GM12878 (cell line): ENCODE measurements around the gene MEG3. TPM values are rescaled to one million over a fixed set of nuclear protein-coding genes. Genes with fewer than 3 reads are reported as not detected.

ENCODE experiments used
- ATAC-seq: fragments of 200-7000 bp; cut with Tn5 transposase; 3 replicates; pipeline ENCODE4 v1.9.1; 2020; ENCODE audit warnings: mild to moderate bottlenecking, moderate library complexity
- BruUV-seq: library from RNA; stranded (reverse); fragments of 400-500 nt; replicated peaks from 2 replicates; lab custom pipeline; 2021; lab: Mats Ljungman, UMichigan
- CTCF ChIA-PET: fragments of 300-600 bp; sonication (Branson Sonifier 250); formaldehyde crosslinking; extraction: SDS; loops from one replicate; lab custom pipeline; 2021; ENCODE audit warnings: inconsistent platforms; lab: Yijun Ruan, JAX
- POLR2A ChIA-PET: fragments of 350-600 bp; formaldehyde crosslinking; extraction: SDS; loops from one replicate; lab custom pipeline; 2021; ENCODE audit warnings: inconsistent platforms; lab: Charles Lee
- RAD21 ChIA-PET: fragments of 300-600 bp; sonication (Branson Sonifier 250); formaldehyde crosslinking; loops from one replicate; lab custom pipeline; 2023; ENCODE audit warnings: antibody characterized with exemption; ENCODE audit not compliant: unreplicated experiment; lab: Charles Lee
- SMC1A ChIA-PET: fragments of 300-600 bp; sonication (Branson Sonifier 250); formaldehyde crosslinking; loops from one replicate; lab custom pipeline; 2023; ENCODE audit not compliant: unreplicated experiment, uncharacterized antibody; lab: Charles Lee
- DNase-seq: peaks from one replicate; pipeline ENCODE4 v3.0.0-alpha.2; 2011; ENCODE audit warnings: low read depth, low spot score
- FAIRE-seq: peaks from 3 replicates; lab custom pipeline; 2011; peaks lifted over from hg19 to GRCh38; lab: Jason Lieb, UNC
- H2AFZ ChIP-seq: 2 replicates; pipeline ENCODE4 v1.6.0; 2011; ENCODE audit warnings: low read depth, low read length, control low read depth; ENCODE audit not compliant: control insufficient read depth
- H3K27ac ChIP-seq: 2 replicates; pipeline ENCODE4 v1.5.1; 2011; ENCODE audit warnings: control low read depth; ENCODE audit not compliant: control insufficient read depth, insufficient read depth
- H3K27me3 ChIP-seq, 2 experiments: replicated peaks in 1 of 2; 2 replicates each; pipeline versions ENCODE4 v1.6.0 to v1.6.1; 2011; ENCODE audit warnings: low read length in 1 of 2; ENCODE audit not compliant: control insufficient read depth in 2 of 2, insufficient read depth in 2 of 2
- H3K36me3 ChIP-seq, 2 experiments: 2 replicates each; pipeline ENCODE4 v1.5.1; 2011; ENCODE audit warnings: low read length in 1 of 2; ENCODE audit not compliant: control insufficient read depth in 2 of 2, insufficient read depth in 2 of 2
- H3K4me1 ChIP-seq: 2 replicates; pipeline ENCODE4 v1.6.1; 2011; ENCODE audit warnings: mild to moderate bottlenecking, low read length, moderate library complexity, mixed read lengths; ENCODE audit not compliant: control insufficient read depth, insufficient read depth
- H3K4me2 ChIP-seq: 2 replicates; pipeline ENCODE4 v1.6.0; 2011; ENCODE audit warnings: control low read depth; ENCODE audit not compliant: control insufficient read depth, insufficient read depth
- H3K4me3 ChIP-seq: fragments of 200-600 bp; sonication (generic); 2 replicates; pipeline ENCODE4 v1.5.1; 2016
- H3K79me2 ChIP-seq: 2 replicates; pipeline ENCODE4 v1.6.0; 2011; ENCODE audit warnings: low read length; ENCODE audit not compliant: control insufficient read depth, insufficient read depth
- H3K9ac ChIP-seq: 2 replicates; pipeline ENCODE4 v1.8.0; 2011; ENCODE audit warnings: low read length, control low read depth, mixed read lengths; ENCODE audit not compliant: control insufficient read depth, insufficient read depth
- H3K9me3 ChIP-seq: replicated peaks from 3 replicates; pipeline ENCODE4 v1.5.1; 2011; ENCODE audit warnings: mild to moderate bottlenecking, low read length; ENCODE audit not compliant: control insufficient read depth, insufficient read depth
- H4K20me1 ChIP-seq: 2 replicates; pipeline ENCODE4 v1.6.0; 2011; ENCODE audit not compliant: control insufficient read depth, insufficient read depth
- ASH2L ChIP-seq: fragments of 300-600, 200-600 bp; sonication (generic); IDR thresholded peaks from 2 replicates; pipeline ENCODE4 v1.6.1; 2017; ENCODE audit warnings: low read depth, mild to moderate bottlenecking, borderline replicate concordance
- BMI1 ChIP-seq: fragments of 450-650 bp; IDR thresholded peaks from 2 replicates; pipeline ENCODE4 v1.6.1; 2016; ENCODE audit warnings: mild to moderate bottlenecking, moderate library complexity, borderline replicate concordance
- BRCA1 ChIP-seq: IDR thresholded peaks from 2 replicates; pipeline ENCODE4 v1.6.1; 2011; ENCODE audit warnings: low read depth, low read length, improper control_type of control experiment
- CHD2 ChIP-seq: IDR thresholded peaks from 2 replicates; pipeline ENCODE4 v1.6.1; 2011; ENCODE audit warnings: low read depth, low read length, improper control_type of control experiment, borderline replicate concordance
- EED ChIP-seq: sonication (generic); IDR thresholded peaks from 2 replicates; pipeline ENCODE4 v1.6.1; 2016; ENCODE audit warnings: antibody characterized with exemption, low read depth
- JUND ChIP-seq: IDR thresholded peaks from 2 replicates; pipeline ENCODE4 v1.6.1; 2012; ENCODE audit warnings: low read depth, mild to moderate bottlenecking, low read length, improper control_type of control experiment, moderate library complexity
- LARP7 ChIP-seq: fragments of 450-650 bp; IDR thresholded peaks from 2 replicates; pipeline ENCODE4 v1.6.1; 2017; ENCODE audit warnings: mild to moderate bottlenecking
- MYC ChIP-seq: IDR thresholded peaks from 2 replicates; pipeline ENCODE4 v1.6.1; 2011; ENCODE audit warnings: mild to moderate bottlenecking, low read length, moderate library complexity, inconsistent platforms; ENCODE audit not compliant: insufficient read depth, insufficient replicate concordance, insufficient read length, severe bottlenecking
- POLR2AphosphoS5 ChIP-seq: IDR thresholded peaks from 2 replicates; pipeline ENCODE4 v1.6.1; 2011; ENCODE audit warnings: mild to moderate bottlenecking, low read length, inconsistent platforms
- RBBP5 ChIP-seq: fragments of 200-600 bp; sonication (generic); conservative IDR thresholded peaks from 2 replicates; pipeline ENCODE4 v1.6.1; 2016
- RELA ChIP-seq: fragments of 450-650 bp; IDR thresholded peaks from 2 replicates; pipeline ENCODE4 v1.8.0; 2014; ENCODE audit warnings: borderline replicate concordance; ENCODE audit not compliant: partially characterized antibody
- SIN3A ChIP-seq: IDR thresholded peaks from 2 replicates; pipeline ENCODE4 v1.6.1; 2012; ENCODE audit warnings: low read depth, low read length, improper control_type of control experiment
- TAF1 ChIP-seq: IDR thresholded peaks from 2 replicates; pipeline ENCODE4 v1.6.1; 2011; ENCODE audit warnings: mild to moderate bottlenecking, low read depth, low read length, borderline replicate concordance
- WGBS: methylation state at CpG from one replicate; pipeline ENCODE4 v1.1.6; 2016; ENCODE audit warnings: low lambda C conversion rate; ENCODE audit not compliant: insufficient replicate concordance, insufficient coverage; ENCODE audit errors: missing lambda C conversion rate; 5-methylcytosine and 5-hydroxymethylcytosine counted together
- in situ Hi-C: fragments of 300-500 bp; cut with MboI; formaldehyde crosslinking; loops from 9 replicates; pipeline ENCODE4 v1.14.3; 2018; ENCODE audit warnings: mixed read lengths
- intact Hi-C: fragments of 100-400 bp; cut with micrococcal nuclease; formaldehyde crosslinking; loops from one replicate; pipeline ENCODE4 v1.14.2; 2022; ENCODE audit not compliant: unreplicated experiment
- polyA plus RNA-seq, 11 experiments: library from polyadenylated mRNA; depleted of rRNA in 4 of 11; unstranded in 6 of 11; stranded (reverse) in 5 of 11; fragments of >200 nt; fragmentation: Nextera tagmentation in 4 of 11; fragmentation: Illumina TruSeq in 1 of 11; extraction: Ambion mirVana in 4 of 11; extraction: Trizol in 1 of 11; gene quantifications; 1 replicate in 1 of 11; 2 replicates in 10 of 11; pipeline versions ENCODE4 v1.2.1 to v1.2.3, GENCODE V29; 2011 to 2016; ENCODE audit warnings: inconsistent platforms in 2 of 11, missing spikeins in 2 of 11, low read depth in 1 of 11
- total RNA-seq, 4 experiments: library from RNA; depleted of rRNA in 3 of 4; stranded (reverse); fragments of >200 nt in 3 of 4; fragmentation: Illumina TruSeq in 1 of 4; extraction: Trizol in 1 of 4; gene quantifications; 2 replicates each; pipeline versions ENCODE4 v1.2.1 to v1.2.3, GENCODE V29; 2013 to 2021
- TF ChIP-seq, protein P1 (sequence below): IDR thresholded peaks from 2 replicates; pipeline ENCODE4 v1.6.1; 2011; ENCODE audit warnings: mild to moderate bottlenecking, low read depth, low read length, moderate library complexity; ENCODE audit not compliant: insufficient replicate concordance
- TF ChIP-seq, protein P2 (sequence below): fragments of 450-650 bp; IDR thresholded peaks from 2 replicates; pipeline ENCODE4 v1.6.1; 2017; ENCODE audit warnings: mild to moderate bottlenecking, low read depth, inconsistent platforms; ENCODE audit not compliant: poor library complexity, severe bottlenecking
- TF ChIP-seq, protein P3 (sequence below): fragments of 450-650 bp; IDR thresholded peaks from 2 replicates; pipeline ENCODE4 v1.6.1; 2017; ENCODE audit warnings: low read depth, mild to moderate bottlenecking, moderate library complexity
- TF ChIP-seq, protein P4 (sequence below): fragments of 450-650 bp; IDR thresholded peaks from 2 replicates; pipeline ENCODE4 v1.6.1; 2016; ENCODE audit warnings: mild to moderate bottlenecking

Gene MEG3
- total and polyA plus RNA-seq, 10 of the 15 experiments (the other 5 are each of a cell fraction or from before 2014, with no cell fraction given): 0.03 to 2.9 (median 0.95) TPM; not detected in 7

DNA sequence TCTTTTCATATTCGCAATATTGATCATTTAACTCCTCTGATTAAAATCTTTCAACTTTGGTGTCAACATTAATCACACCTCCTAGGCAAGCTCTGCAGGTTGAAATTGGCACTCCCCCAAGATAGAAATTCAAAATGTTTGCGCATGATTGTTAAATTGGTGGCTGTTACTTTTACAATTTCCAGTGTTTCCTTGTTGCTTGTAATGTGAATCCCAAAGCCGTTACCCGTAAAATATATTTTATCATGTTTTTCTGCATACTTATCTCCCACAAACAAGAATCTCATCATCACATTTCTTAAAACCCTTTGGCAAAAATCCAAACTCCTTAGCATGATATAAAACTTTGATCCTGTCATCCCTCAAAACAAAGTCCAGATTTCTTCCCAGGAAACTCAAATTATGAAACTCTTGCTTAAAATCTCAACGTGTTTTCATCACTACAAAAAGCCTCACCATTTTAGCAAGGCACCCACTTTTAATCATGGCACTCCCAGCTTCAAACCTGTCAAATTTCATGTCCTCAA is 62.9 kb downstream of the MEG3 start:
- Histone ChIP-seq H3K27ac (no peak overlapping the region), H3K4me1 (no peaks in the 10 kb centered on the region), H3K9me3 (no peaks in the 10 kb centered on the region), H3K27me3 (no peaks in the 10 kb centered on the region), H3K4me2 (no peak overlapping the region), H2AFZ (no peak overlapping the region), H3K36me3 (no peaks in the 10 kb centered on the region), H3K9ac (no peak overlapping the region), H3K4me3 (no peak overlapping the region), H3K79me2 (no peaks in the 10 kb centered on the region), H4K20me1 (no peaks in the 10 kb centered on the region)
- 38% methylated on average over 5 of the region's 5 CpGs for WGBS
- ChIA-PET RAD21 (no interaction called here), CTCF (no interaction called here), SMC1A (no interaction called here), POLR2A (no interaction called here)
- in situ Hi-C loops (no loop called here), intact Hi-C loops (no loop called here)
- ATAC-seq: no peak
- FAIRE-seq: no peak
- no TSS peak for BruUV-seq
- no peak for DNase-seq
- TF ChIP-seq TAF1 (no peak), POLR2AphosphoS5 (no peak), RBBP5 (no peak), RELA (no peak), ASH2L (no peak), BRCA1 (no peak), MYC (no peak), JUND (no peak), LARP7 (no peak), EED (no peak), BMI1 (no peak), CHD2 (no peak), SIN3A (no peak)
- TF ChIP-seq, protein P1, sequence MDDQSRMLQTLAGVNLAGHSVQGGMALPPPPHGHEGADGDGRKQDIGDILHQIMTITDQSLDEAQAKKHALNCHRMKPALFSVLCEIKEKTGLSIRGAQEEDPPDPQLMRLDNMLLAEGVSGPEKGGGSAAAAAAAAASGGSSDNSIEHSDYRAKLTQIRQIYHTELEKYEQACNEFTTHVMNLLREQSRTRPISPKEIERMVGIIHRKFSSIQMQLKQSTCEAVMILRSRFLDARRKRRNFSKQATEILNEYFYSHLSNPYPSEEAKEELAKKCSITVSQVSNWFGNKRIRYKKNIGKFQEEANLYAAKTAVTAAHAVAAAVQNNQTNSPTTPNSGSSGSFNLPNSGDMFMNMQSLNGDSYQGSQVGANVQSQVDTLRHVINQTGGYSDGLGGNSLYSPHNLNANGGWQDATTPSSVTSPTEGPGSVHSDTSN: no peak
- TF ChIP-seq, protein P2, sequence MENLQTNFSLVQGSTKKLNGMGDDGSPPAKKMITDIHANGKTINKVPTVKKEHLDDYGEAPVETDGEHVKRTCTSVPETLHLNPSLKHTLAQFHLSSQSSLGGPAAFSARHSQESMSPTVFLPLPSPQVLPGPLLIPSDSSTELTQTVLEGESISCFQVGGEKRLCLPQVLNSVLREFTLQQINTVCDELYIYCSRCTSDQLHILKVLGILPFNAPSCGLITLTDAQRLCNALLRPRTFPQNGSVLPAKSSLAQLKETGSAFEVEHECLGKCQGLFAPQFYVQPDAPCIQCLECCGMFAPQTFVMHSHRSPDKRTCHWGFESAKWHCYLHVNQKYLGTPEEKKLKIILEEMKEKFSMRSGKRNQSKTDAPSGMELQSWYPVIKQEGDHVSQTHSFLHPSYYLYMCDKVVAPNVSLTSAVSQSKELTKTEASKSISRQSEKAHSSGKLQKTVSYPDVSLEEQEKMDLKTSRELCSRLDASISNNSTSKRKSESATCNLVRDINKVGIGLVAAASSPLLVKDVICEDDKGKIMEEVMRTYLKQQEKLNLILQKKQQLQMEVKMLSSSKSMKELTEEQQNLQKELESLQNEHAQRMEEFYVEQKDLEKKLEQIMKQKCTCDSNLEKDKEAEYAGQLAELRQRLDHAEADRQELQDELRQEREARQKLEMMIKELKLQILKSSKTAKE: no peak
- TF ChIP-seq, protein P3, sequence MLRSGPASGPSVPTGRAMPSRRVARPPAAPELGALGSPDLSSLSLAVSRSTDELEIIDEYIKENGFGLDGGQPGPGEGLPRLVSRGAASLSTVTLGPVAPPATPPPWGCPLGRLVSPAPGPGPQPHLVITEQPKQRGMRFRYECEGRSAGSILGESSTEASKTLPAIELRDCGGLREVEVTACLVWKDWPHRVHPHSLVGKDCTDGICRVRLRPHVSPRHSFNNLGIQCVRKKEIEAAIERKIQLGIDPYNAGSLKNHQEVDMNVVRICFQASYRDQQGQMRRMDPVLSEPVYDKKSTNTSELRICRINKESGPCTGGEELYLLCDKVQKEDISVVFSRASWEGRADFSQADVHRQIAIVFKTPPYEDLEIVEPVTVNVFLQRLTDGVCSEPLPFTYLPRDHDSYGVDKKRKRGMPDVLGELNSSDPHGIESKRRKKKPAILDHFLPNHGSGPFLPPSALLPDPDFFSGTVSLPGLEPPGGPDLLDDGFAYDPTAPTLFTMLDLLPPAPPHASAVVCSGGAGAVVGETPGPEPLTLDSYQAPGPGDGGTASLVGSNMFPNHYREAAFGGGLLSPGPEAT: no peak
- TF ChIP-seq, protein P4, sequence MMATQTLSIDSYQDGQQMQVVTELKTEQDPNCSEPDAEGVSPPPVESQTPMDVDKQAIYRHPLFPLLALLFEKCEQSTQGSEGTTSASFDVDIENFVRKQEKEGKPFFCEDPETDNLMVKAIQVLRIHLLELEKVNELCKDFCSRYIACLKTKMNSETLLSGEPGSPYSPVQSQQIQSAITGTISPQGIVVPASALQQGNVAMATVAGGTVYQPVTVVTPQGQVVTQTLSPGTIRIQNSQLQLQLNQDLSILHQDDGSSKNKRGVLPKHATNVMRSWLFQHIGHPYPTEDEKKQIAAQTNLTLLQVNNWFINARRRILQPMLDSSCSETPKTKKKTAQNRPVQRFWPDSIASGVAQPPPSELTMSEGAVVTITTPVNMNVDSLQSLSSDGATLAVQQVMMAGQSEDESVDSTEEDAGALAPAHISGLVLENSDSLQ: no peak
